Activated CD4-positive, alpha-beta T cell treated with anti-CD3 and anti-CD28 coated beads, Interleukin-2, amount 50 U/mL, for 48 hours (primary cell): ENCODE data around the gene STMND1.

Experiments used
- DNase-seq, 2 experiments: peaks; one replicate each; pipeline ENCODE4 v3.0.0-alpha.2; 2020

STMND1 gene

DNA sequence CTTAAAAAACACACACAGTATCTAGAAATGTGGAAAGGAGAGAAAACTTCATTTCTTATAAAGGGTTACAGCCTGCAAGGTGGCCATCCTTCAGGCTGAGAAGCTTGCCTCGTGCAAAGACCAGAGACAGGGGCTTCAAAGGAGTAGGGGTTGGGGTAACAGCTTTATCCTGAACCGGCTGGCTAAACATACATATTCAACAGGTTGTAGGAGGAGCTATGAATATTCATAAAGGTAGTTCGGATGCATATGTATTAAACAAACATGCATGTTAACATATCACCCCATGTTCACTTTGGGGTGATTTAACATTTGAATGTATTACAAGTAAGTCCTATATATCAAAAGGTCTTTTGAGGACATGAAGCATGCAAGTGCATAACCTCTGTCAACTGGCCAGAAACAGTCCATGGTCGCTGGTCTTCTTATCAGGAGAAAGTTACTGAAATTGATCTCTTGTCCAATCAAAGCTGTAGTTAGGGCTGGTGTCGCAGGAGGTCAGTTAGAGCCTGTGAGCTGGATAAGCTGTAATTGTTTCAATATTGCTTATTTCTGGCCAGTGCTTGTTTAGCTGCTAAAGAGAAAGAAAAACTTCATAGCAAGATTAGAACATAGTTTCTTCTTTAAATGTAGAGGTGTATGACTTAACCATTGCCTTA, 2.3 kb upstream of the STMND1 start:
- no peak for DNase-seq

DNA sequence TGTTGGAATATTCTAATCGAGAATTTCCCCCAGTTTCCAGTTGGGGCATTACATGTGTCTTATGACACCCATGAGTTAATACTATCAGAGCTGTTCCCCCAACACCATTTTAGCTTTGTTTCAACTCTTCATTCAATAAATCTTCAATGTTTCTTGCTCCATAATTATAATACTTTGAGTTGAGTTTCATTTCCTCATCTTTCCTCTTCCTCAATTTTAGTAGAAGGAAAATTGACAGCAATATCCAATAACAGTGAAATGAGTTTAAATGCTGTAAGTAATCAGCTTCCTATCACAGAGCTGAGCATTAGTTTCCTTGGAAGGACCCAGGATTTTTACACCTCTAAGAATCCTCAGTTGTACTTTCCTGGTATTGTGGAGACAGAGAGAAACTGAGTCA, 1.0 kb upstream of the STMND1 start:
- no peak for DNase-seq

DNA sequence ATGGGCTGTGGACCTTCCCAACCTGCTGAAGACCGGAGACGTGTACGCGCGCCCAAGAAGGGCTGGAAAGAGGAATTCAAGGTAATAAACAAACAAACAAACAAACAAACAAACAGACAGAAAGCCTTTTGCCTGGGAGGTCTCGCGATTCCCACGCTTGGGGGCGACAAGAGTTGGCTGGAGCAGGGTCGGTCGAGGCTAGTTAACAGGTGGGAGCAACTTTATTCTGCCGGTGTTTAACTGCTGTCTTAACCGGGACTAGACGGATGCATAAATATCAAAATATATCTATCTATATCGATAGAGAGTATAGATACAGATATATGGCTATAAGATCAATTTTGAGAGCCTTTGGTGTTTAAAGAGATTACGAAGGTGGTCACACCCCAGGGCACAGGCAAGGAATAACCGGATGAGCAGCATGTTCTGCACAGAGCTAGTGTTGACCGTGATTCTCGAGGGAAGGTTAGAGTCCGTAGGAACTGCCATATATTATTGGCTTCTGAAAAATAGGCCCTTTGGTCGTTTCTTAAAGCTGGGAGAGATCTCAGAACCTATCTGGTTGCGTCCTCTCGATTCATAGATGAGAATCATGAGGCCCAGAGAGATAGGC, 514 bp downstream of the STMND1 start:
- no peak for DNase-seq

DNA sequence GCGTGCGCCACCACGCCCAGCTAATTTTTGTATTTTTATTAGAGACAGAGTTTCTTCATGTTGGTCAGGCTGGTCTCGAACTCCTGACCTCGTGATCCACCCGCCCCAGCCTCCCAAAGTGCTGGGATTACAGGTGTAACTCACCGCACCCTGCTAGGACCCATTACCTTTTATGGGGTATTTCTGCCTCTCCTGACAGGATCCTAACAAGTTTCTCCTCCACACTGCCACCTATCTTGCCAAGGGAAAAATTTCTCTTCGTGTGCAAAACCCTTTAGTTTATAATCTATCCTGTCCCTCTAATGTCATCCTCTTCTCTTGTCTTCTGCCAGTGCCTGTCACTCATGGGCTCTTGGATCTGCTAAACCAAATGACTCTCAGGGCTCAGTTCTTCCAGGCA, 1.9 kb downstream of the STMND1 start:
- no peak for DNase-seq

DNA sequence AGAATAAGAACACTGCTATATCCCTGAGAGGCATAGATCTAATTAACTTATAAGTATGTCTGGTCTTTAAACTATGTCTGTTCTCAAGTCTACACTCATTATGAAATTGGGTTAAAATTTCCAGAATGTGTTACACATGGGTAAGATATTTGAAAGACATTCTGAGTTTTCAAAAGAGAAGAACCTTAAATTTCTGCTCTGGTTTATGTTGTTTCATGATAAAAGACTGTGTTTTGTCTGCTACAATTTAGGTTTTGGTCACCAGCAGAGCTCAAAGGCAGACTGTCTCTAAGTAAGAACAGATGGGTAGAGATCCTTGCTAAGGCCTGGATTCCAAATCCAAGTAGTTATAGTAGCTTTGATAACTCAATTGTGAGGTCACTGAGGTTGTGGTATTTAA, 6.0 kb downstream of the STMND1 start:
- no peak for DNase-seq

DNA sequence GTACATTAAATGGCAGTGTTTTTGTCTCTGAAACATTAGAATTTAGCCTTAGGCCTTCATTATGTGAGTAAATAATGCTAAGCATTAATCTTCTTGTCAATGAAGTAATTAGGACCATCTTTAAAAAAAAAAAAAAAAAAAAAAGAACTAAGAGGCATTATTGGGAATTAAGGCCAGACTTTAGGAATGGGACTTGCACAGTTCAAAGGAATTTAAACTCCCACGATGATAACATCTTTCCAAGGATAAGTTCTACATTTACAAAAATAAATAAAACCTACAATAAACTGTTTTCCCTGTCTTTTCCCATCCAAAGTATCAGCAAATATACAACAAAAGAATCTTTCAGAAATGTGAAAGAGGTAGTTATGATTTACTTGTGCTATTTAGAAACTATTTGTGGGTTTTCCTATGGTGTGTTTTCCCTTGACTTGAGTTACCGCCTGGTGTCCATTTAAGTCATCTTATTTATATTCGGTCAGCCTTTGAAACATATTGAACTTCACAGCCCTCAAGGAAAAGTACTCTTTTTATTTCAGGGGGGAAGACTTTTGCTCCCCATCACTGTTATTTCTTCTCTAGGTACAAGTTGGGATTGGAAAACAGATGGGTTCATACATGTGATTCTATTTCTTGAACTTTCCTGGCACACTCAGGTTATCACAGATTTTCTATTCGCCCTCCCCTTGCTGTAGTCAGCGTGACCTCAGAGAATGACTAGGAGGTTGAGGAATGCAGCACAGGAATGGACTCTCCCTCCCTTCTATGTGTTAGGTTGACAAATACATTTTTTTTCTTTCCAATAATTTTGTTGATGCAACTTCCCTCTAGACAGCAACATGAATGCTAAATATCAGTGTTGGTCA, 13.6 kb downstream of the STMND1 start:
- DNase-seq = no peak

DNA sequence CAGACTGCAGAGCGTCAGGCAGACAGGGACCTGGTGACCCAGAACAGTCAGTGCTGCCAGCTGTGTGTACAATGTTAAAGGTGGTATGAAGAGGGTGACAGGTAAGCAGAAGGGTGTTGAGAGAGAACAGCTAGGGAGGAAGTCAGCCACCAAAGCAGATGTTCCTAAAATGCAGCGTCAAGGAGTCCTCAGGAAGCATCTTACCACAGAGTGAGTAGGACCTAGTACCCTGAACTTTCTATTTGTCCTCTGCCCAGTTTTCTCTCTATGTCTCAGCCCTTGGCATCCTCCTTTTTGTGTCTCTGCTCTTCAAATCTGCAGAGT, 14.2 kb downstream of the STMND1 start:
- no peak for DNase-seq

DNA sequence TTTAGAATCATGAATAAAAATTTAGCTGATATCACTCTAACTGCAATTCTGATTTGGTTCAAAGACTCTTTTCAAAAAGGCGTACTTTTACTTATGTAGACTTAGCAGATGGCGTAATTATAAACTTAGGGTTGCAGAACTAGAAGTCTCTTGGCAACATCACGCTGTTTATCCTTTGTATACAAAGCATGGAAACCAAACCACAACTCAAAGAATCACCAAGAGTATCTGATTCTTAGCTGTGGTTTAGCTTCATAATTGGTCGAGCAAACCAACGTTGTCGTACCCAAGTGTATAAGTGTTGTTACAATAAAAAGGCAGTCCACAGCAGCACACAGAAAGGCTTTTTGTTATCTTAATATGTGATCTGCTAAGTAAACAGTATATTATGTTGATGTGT, 18.2 kb downstream of the STMND1 start:
- no peak for DNase-seq

DNA sequence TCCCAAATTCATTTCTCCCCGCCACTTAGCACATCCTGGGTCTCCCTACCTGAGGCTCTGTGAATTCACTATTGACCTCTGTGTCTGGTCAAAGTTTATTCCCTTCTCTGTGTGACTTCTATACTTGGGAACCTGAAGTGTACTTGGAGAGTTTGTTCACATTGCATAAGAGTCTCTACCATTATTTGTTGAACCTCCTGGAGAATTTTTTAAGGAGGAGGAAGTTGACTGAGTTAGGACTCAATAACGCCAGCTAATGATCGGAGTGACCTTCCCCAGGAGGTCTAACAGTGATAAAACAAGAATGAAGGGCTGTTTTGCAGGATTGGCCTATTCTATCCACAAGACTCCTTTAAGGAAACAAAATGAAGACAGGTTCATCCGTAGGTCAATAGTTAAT, 23.6 kb downstream of the STMND1 start:
- DNase-seq = no peak

DNA sequence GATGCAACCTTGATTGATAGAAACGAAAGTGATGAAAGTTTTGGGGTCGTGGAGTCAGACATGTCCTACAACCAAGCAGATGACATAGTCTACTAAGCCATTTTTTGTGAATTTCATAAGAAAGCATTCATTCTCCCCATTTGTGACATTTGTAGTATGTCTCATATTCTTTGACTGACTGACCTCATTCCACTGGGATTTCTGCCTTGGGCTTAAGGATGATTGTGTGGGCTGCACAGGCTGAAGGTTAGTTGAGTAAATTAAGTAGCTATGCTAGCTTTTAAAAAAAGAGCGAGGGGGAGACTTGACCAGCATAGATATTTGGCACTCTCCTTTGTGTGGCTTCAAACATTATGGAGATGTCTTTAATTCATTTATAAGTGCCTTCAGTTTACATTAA, 28.9 kb downstream of the STMND1 start:
- DNase-seq = no peak

DNA sequence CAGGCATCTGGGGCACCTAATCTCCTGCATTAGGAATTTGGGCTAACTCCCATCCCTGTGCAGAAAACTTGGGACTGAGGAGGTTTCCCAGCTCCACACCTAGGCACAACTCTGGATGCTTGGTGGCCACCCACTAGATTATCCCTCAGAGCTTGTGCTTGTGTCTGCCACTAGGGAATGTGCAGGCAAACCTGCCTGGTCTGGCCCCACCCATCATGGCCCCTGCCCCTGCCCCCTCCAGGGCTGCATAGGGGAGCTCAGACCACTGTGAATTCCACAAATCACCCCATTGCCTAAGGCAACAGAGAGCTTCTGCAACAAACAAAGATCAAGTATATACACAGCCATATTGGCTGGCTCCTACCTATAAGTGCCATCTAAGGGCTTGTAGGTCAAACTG, 31.1 kb downstream of the STMND1 start:
- DNase-seq = no peak

DNA sequence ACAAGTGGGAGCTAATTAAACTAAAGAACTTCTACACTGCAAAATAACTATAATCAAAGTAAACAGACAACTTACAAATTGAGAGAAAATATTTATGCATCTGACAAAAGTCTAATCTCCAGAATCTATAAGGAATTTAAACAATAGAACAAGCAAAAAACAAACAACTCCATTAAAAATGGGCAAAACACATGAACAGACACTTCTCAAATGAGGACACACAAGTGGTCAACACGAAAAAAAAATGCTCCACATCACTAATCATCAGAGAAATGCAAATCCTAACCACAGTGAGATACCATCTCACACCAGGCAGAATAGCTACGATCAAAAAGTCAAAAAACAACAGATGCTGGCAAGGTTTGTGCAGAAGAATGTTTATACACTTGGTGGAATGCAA, 36.2 kb downstream of the STMND1 start:
- no peak for DNase-seq

DNA sequence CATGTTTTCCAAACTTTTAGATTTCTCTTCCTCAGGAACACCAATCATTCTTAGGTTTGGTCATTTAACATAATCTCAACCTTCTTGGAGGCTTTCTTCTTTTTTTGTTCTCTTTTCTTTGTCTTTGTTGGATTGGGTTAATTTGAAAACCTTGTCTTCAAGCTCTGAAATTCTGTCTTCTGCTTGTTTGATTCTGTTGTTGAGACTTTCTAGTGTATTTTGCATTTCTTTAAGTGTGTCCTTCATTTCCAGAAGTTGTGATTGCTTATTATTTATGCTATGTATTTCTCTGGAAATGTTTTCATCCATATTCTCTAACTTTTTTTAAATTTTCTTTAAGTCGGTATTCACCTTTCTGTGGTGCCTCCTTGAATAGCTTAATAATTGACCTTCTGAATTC, 42.2 kb downstream of the STMND1 start:
- DNase-seq = no peak

DNA sequence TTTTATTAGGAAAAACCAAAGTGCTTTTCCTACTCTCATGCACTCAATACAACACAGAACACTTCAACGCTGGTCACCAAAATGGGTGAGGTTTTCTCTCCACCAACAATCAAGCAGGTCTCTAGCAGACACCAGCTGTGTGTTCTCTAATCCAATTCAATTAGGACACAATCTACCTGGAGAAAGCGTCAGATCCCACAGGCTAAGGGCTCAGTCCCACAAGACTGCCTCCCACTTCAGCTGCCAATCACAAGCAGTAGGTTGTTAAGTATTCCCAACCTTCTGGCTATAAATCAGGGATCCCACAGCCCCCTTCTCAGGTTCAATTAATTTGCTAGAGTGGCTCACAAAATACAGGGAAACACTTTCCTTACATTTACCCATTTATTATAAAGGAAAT, 47.7 kb downstream of the STMND1 start:
- DNase-seq = no peak

DNA sequence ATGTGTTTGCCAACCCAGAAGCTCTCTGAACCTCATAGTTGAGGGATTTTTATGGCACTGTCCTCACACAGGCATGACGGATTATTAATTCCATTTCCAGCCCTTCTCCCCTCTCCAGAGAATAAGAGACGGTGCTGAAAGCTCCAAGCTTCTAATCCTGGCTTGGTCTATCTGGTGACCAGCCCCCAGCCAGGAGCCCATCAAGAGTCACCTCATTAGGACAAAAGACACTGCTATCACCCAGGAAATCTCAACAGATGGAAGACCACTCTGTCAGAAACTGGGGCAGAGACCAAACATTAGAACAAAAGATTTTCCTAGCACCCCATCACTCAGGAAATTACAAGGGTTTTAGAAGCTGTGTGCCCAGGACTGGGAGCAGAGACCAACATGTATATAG, 48.2 kb downstream of the STMND1 start:
- no peak for DNase-seq

DNA sequence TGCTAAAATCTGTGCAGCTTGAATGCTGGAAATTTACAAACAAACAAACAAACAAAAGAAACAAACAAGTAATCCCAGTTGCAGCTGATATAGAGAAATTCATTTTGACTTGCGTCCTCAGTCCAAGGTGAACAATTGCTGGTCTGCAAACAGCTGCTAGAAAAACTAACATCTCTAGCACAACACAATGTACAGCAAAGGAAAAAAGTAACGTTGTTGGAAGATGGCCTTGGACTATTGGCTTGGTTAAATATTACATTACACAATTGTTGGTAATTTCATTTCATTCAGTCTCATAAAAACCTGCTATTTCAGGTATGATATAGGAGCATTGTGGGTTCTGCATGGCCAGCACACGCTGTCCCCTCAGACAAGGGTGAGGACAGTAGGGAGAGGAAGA, 50.0 kb downstream of the STMND1 start:
- DNase-seq = no peak

DNA sequence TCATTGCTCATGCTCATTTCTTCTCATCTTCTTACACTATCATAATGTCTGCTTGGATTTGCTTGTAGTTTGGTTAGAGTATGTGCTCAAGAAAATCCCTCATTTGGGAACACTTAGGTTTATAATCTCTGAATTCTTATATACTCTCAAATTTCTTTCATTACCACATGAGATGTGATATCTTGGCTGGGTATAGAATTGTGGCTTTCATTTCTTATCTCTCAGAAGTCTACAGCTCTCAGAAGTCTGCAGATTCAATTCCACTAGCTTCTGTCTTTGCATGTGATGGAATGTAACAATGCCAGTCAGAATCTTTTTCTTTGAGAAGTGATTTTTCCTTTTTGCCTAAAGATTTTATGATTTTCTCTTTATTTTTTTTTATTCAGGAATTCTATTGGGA, 50.9 kb downstream of the STMND1 start:
- no peak for DNase-seq

DNA sequence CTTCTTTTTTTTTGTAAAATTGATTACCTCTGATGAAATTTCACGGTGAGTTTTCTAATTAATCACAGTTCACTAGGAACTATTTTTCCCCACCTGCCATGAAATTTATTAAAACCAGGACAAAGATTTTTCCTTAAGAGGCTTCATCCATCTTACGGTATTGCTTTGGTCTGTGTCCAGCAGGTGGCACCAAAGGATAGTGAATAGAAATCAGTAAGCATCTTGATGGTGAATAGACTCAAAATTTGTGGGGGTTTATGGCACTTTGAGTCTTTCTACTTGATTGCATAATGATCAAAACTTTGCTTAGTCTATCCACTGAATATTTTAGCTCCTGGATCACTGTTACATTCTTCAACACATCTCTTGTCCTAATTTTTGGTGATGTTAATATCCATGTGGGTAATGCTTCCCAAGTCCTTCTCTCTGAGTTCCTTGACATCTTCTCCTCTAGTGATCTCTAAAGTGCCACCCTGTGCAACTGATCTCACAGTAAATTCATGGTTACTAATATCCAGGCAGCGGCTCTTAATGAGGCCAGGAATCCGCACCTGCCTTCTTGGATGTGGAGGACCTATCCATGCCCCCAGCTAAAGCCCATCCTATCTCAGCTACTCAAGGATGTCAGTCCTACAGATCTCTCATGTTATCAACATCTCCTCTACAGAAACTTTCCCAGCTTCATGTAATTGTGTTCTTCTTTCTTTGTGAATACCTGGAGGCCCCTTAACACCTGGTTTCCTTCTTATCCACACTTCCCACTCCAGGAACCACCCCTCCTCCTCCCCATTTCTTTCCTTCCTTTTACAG, 54.5 kb downstream of the STMND1 start:
- peak; percentile 48 to 54 for DNase-seq

DNA sequence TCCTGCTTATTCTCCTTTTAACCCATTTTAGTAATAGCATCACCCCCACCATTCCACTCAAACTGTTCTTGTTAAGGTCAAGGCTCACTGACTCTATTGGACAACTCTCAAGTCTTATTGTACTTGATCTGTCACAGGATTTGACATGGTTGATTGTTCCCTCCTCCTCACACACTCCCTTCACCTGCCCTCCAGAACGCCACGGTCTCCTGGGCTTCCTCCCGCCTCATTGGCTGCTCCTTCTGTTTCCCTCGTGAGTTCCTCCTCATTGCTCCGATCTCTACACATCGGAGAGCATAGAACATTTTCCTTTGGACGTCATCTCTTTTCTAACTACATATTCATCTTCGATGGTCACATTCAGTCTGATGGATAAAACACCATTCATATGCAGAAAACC, 55.1 kb downstream of the STMND1 start:
- DNase-seq = no peak

DNA sequence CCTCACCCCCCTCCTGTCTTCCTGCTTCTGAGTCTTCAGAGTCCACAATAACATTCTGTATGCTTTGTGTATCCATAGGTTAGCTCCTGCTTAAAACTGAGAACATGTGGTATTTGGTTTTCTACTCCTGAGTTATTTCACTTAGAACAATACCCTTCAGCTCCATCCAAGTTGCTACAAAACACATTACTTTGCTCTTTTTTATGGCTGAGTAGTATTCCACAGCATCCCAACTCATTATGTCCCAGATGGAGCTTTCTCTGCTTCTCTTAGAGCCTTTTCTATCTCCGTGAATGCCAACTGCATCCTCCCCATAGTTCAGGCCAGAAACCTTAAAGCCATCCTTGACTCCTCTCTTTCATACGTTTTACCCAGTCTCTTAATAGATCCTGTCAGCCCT, 55.8 kb downstream of the STMND1 start:
- no peak for DNase-seq

DNA sequence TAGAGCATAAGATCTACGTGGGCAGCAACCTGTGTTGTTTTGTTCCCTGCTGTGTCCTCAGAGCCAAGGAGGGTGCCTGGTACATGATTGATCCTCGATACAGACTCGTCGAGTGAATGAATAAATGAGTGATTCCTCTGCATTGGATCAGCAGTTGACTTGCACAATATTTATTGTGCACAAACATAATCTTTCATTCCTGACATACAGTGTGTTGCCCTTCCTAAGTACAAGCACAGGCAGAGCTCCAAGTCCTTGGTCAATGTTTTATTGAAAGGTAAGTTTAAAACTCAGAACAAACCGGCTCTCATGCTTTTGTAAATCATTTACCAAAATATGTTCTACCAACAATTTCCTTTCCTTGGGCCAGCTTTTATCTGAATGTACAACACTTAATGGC, 57.4 kb downstream of the STMND1 start:
- no peak for DNase-seq

DNA sequence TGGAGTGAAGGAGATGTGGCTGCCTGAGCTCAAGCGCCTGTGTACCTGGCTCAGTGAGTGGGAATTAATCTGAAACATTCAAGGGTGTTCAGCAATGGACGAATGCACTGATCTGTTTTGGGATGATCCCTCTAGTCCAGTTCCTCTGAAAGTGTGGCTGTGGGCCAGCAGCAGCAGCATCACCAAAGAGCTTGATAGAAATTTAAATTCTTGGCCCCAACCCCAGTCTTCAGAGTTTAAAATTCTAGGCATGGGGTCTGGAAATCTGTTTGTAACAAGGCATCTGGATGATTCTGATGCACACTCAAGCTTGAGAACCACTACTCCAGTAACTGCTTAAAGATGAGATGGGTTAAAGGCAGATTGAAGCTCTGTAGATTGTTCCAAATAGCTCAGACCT, 59.2 kb downstream of the STMND1 start:
- no peak for DNase-seq

DNA sequence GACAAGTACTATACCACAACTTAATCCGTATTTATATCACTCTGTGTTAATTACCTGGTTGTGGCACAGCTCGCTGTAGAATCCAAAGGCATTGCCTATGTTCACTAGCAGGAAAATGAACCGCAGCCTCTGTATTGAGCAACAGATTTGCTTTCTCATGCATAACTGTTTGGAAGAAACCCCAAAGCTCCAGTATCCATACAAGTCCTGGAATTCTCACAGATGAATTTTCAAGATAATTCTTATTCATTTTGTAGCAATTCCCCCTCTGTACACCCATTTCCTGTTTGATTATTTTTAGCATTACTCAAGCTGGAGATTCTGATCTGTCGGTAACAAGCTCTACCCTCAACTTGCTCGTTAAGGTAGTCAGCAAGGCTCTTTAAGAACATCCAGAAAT, 63.5 kb downstream of the STMND1 start:
- no peak for DNase-seq
